Measurements from ENCODE around the gene BCAP31.
"Not testable (repeated sequence)": the region's sequence is repeated elsewhere in the genome, so short reads cannot be mapped to it uniquely, and the experiment has no call there.

The BCAP31 gene

DNA sequence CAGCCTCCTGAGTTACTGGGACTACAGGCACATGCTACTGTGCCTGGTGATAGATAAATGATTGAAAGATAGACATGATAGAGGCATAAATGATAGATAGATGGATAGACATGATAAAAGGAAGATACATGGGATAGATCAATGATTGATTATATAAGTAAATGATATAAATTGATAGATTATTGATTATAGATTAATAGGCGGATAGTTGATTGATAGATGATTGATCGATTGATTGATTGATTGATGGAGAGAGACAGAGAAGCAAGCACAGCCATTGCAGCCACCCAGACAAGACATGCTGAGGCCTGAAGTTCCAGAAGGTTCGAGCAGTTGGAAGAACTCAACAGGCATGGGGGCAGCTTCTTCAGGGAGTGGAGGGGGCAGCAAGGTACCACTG is 22.2 kb upstream of the BCAP31 start:
- no peak for TF ChIP-seq JUND (IDR thresholded peaks at IDR 0.05; ENCODE audit: low read depth)
- DNase-seq (ENCODE audit: low read depth in 1 of 2, low spot score in 1 of 2): no peak
- in situ Hi-C loops (cut with HindIII; ENCODE audit: low pct_unique_long_range_greater_than_20kb, low sequenced_read_pairs): no loop called here

DNA sequence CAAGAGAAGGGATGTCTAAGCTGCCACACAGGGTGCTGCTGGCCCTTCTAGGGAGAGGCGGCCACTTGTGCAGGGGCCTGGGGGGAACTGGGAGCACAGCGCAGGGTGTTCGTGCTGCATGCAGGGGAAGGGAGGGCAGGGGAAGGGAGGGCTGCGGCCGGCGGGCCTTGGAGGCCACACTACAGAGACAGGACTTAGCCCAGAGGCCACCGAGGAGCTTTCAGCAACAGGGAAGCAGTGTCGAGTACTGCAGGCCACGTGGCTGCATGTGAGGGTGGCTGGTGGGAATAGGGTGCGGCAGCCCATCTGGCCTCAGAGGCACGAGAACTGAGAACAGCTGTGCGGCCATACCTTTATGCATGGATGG is 20.9 kb upstream of the BCAP31 start:
- in situ Hi-C loops (cut with HindIII; ENCODE audit: low pct_unique_long_range_greater_than_20kb, low sequenced_read_pairs); DNase-seq (ENCODE audit: low read depth in 1 of 2, low spot score in 1 of 2): not testable (repeated sequence)

DNA sequence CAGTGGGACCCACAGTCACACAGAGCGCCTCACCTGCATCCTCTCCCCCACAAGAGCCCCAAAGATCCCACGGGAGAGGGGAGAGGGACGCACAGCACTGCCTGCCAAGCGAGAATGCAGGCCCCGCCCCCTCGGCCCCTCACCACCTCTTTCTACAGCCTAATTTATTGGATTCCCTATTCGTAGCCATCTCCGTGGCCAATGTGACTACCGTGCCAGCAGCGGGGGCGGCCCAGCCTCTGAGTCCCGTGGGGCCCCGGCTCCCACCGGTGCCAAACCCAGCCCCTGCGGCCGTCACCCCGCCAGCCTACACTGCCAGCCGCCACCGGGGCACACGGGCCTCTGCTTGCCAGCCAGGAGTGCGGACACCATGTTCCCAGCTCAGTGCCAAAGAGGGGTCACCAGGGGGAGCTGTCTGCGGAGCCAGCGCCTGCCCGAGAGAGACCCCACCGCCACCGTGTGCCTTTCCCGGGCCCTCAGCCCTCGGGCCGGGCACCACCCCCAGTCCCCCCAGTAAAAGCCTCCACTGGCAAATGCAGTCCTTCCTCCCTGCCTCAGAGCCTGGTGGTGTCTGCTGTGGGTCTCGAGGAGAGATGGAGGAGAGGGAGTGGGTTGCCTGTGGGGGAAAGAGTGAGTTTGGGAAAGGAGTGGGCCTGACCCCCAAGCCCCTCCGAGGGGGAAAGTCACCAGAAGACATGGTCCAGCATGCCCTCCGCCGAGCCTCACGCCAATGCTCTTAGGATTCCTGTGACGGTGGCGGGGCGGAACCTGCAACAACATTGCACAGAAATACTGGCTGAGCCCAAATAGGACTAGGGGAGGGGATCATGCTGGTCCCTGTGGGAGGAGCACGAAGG is 20.3 kb upstream of the BCAP31 start:
- DNase-seq (ENCODE audit: low read depth in 1 of 2, low spot score in 1 of 2): no peak
- TF ChIP-seq JUND (IDR thresholded peaks at IDR 0.05; ENCODE audit: low read depth): no peak
- in situ Hi-C loops (cut with HindIII; ENCODE audit: low pct_unique_long_range_greater_than_20kb, low sequenced_read_pairs): no loop called here

GRCh38 chrX:153743468-153744209 is 19.5 kb upstream of the BCAP31 start:
- DNase-seq (ENCODE audit: low read depth in 1 of 2, low spot score in 1 of 2); in situ Hi-C loops (cut with HindIII; ENCODE audit: low pct_unique_long_range_greater_than_20kb, low sequenced_read_pairs): not testable (repeated sequence)

DNA sequence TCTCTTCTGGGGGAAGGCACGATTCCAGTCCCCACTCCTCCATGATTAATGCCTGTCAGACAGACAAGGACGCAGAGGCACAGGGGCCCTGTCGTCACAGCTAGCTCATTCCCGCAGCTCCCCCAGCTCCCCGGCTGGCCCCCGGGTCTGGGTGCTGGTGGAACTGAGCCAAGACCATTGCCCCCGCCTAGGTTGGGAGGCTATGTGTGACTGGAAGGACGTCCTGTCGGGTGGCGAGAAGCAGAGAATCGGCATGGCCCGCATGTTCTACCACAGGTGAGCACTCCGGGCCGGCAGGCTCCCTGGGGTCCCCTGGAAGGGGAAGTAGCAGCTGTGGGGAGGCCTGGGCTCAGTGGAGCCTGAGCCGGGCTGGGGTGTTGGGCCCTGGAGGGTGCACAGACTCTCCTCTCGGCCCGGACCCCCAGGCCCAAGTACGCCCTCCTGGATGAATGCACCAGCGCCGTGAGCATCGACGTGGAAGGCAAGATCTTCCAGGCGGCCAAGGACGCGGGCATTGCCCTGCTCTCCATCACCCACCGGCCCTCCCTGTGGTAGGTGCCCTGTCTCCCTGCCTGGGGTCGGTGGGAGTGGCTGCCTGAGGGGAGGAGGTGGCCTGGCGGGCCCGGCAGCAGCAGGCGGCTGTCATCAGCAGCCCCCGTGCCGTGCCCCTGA is 18.7 kb upstream of the BCAP31 start:
- DNase-seq (ENCODE audit: low read depth in 1 of 2, low spot score in 1 of 2); in situ Hi-C loops (cut with HindIII; ENCODE audit: low pct_unique_long_range_greater_than_20kb, low sequenced_read_pairs): not testable (repeated sequence)

- DNase-seq (ENCODE audit: low read depth in 1 of 2, low spot score in 1 of 2); in situ Hi-C loops (cut with HindIII; ENCODE audit: low pct_unique_long_range_greater_than_20kb, low sequenced_read_pairs): not testable (repeated sequence)
These were observed 17.9 kb upstream of the BCAP31 start for GRCh38 chrX:153742111-153742510.

DNA sequence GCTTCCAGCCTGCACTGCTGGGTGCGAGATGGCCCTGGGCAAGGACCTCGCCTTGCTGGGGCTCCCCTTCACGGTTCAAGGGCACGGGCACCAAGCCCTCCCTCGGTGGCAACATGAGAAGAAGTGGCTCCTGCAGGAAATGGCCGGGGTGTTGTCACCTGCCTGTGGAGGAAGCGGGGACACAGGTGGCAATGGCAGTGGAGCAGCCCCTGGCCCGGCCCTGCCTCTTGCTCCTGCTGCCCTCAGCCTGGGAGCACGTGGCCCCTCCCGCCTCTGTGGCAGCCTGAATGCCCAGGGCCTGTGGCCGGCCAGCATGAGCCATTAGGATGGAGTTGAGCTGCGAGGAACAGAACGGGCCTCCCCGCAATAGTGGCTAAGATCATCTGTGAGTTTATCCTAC is 17.3 kb upstream of the BCAP31 start:
- no peak for DNase-seq (ENCODE audit: low read depth in 1 of 2, low spot score in 1 of 2)
- TF ChIP-seq JUND (IDR thresholded peaks at IDR 0.05; ENCODE audit: low read depth): no peak
- in situ Hi-C loops (cut with HindIII; ENCODE audit: low pct_unique_long_range_greater_than_20kb, low sequenced_read_pairs): no loop called here

DNA sequence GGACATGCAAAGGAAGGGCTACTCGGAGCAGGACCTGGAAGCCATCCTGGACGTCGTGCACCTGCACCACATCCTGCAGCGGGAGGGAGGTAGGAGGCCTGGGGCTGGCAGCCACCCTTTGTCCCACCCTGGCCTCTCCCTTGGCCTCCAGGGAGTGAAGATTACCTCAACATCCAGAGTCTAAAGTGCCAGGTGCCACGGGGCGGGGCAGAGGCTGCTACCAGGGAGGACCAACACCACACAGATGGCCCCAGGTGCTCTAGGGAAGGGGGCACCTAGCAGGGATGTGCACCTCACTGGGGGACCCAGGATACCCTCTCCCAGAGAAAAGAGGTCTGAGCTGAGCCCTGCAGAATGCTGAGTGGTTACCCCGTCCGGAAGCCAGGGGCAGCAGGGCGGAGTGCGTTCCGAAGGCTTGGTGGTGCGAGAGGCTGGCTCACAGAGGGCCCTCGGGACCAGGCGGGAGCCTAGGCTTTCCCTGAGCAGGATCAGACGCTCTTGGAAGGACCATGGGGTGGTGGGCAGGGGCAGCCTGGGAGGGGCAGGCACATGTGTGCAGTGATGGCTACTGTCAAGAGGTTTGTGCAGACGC is 16.5 kb upstream of the BCAP31 start:
- in situ Hi-C loops (cut with HindIII; ENCODE audit: low pct_unique_long_range_greater_than_20kb, low sequenced_read_pairs): no loop called here
- no peak for TF ChIP-seq JUND (IDR thresholded peaks at IDR 0.05; ENCODE audit: low read depth)
- no peak for DNase-seq (ENCODE audit: low read depth in 1 of 2, low spot score in 1 of 2)

DNA sequence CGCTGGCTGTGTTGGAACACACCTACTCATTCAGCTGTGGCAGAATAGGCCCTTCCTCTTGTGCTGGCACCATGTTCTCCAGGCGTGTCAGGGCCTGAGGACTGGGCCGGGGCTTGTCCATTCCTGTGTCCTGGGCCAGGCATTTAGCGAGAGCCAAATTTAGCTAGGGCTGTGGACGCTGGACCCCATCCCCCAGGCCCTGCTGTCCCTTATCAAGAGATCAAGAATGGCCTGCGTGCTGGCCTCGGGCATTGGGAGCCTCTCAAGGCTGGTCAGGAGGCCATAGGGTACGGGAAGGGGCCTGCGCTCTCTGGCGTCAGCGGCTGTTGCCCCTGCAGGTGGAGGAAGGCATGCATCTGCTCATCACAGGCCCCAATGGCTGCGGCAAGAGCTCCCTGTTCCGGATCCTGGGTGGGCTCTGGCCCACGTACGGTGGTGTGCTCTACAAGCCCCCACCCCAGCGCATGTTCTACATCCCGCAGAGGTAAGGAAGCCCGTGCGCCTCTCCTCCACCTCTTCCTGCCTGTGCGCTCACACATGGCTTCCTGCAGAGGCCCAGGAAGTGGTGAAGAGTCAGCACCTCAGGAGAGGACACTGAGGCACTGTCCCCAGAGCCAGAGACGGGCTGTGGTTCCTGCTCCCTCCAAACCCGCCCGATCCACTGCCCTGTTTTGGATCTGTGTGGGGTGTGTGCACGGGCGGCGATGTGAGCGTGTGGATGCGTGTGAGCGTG is 15.7 kb upstream of the BCAP31 start:
- no peak for TF ChIP-seq JUND (IDR thresholded peaks at IDR 0.05; ENCODE audit: low read depth)
- in situ Hi-C loops (cut with HindIII; ENCODE audit: low pct_unique_long_range_greater_than_20kb, low sequenced_read_pairs): no loop called here
- no peak for DNase-seq (ENCODE audit: low read depth in 1 of 2, low spot score in 1 of 2)

DNA sequence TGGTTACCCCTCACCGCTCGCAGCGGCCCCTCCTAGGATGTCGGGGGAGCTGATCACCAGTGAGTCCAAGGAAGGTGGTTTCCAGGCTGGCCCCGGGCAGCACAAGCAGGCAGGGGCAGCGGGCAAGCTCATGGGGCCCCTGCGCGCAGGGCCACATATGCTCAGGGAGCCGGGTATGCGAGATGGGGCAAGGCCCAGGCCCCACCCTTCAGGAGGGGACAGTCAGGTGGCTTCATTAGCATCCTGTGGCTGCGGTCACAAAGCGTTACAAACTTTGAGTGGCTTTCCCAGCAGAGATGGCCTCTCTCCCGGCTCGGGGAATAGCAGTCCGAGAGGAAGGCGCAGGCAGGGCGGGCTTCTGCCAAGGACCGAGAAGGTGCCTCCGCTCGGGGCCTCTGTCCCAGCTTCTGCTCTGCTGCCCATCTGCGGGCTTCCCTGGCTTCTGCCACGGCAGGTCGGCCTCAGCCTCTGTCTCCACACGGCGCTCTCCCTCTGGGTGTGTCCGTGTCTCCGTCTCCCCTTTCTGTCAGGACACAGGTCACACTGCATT is 13.9 kb upstream of the BCAP31 start:
- no peak for DNase-seq (ENCODE audit: low read depth in 1 of 2, low spot score in 1 of 2)
- in situ Hi-C loops (cut with HindIII; ENCODE audit: low pct_unique_long_range_greater_than_20kb, low sequenced_read_pairs): no loop called here

GRCh38 chrX:153736871-153737441 is 12.8 kb upstream of the BCAP31 start:
- in situ Hi-C loops (cut with HindIII; ENCODE audit: low pct_unique_long_range_greater_than_20kb, low sequenced_read_pairs): no loop called here
- no peak for DNase-seq (ENCODE audit: low read depth in 1 of 2, low spot score in 1 of 2)
- TF ChIP-seq JUND (IDR thresholded peaks at IDR 0.05; ENCODE audit: low read depth): no peak

More for the DNA sequence above, 13.9 kb upstream of the BCAP31 start:
- TF ChIP-seq JUND (IDR thresholded peaks at IDR 0.05; ENCODE audit: low read depth): no peak
